Stimulated activated CD4-positive, alpha-beta T cell treated with anti-CD3 and anti-CD28 coated beads, Interleukin-15, amount 100 ng/mL, for 48 hours (primary cell): ENCODE data around the gene PITX2.
"Not testable (repeated sequence)": the region's sequence is repeated elsewhere in the genome, so short reads cannot be mapped to it uniquely, and the experiment has no call there.

Experiments
- DNase-seq, 2 donors: peaks; one replicate each; pipeline ENCODE4 v3.0.0-alpha.2; 2020; ENCODE audit warnings: low read depth in 2 of 2

PITX2 gene

DNA sequence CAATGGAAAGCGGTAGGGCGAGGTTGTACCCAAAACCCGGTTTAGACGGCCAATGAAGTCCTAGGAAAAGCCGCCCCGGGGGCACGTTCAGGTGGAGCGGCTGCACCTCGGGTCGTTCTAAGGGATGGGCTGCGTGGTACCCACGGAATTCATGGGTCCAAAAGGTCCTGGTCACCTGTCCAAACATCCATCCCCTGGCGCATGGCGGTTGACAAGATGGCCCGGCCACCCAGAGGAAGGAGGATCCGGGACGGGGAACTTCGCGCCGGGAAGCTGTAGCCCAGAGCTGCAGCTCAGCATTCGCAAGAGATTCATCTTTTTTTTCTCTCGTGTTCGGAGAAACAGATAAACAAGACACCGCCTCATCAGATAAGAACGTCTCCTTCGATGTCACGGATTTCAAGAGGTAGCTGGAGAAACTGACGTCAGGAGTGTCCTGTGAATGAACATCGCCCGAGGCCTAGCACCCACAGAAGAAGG lies 10.9 kb downstream of the PITX2 start:
- no peak for DNase-seq

DNA sequence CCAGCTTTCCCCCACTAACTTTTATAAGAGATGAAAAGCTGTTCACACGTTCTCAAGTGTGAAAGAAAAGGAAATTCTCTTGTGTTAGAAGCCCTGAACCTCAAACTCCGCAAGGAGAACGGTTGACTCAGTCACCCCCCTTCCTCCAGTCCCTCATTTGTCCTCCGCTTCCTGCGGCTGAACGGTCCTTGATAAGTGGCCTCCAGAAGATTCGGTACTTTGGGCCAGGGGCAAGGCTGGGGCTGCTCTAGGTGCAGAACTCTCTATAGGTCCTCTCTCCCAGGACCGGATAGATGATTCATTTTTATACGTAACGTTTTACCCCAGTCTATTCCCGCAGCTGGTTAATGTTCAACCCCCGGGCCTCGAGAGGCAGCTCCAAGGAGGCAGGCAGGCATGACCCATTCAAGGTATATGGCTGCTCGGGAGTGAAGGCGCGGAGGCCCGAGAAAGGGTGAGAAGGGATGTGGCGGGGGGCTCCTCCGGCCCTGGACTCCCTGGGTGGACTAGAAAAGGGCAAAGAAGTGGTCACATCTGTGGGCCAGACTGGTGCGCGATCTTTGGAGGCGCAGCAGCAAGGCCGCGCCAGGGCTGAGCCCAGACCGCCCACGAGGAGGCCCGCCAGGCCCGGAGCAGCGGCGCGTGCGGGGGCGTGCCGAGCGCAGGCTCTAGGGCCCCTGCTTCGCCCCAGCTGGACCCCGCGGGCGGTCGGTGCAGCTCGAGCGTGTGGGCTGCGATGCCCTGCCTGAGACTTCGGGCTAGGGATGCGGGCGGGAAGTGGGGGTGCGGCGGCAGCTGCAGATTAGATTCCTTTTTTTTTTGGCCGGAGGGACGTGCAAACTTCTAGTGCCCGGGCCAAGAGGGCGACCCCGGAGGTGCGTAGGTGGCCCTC lies 11.7 kb downstream of the PITX2 start:
- no peak for DNase-seq

DNA sequence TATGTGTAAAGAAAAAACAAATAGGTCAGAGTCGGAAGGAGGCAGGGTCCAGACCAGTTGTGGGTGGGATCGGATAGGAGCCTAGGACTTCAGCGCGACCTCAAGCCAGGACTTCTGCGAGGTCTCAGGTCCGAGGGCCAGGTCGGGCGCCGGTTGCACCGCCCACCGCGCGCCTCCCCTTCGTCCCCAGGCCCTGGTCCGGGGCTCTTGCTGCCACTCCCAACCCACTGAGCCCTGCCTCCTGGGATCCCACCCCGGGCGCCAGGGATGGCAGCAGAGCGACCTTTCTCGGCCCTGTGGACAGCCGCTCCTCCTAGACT lies 12.3 kb downstream of the PITX2 start:
- DNase-seq: no peak

DNA sequence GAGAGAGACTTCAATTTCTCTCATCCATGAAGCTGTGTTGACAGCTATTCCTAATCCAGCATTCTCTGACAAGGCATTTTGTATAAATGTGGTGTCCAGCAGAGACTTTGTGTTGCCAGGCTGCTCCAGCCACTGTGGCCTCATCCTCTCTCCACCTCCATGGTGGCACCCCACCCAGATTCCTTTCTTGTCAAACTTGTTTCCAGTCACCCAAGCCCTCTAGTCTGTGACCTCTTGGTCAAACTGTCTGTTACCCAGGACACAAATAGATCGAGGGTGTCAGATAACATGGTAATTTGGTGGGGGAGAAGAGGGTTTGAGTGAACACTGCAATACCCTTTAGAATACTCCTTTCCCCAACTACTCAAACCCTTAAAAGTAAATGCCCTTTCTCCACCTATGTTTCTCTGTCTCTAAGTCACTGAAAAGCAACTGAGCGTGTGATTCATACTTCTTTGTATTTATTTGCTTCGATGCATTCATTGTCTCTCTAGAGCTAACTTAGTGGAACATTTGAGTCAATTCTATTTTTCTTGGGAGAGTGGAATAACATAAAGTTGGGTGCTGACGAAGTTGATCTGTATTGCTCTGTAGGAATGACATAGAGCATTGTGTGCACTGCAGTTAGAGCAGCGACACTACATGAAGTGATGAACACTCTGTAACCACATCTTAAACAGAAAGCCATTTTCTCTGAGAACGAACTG lies 13.7 kb downstream of the PITX2 start:
- DNase-seq: no peak

DNA sequence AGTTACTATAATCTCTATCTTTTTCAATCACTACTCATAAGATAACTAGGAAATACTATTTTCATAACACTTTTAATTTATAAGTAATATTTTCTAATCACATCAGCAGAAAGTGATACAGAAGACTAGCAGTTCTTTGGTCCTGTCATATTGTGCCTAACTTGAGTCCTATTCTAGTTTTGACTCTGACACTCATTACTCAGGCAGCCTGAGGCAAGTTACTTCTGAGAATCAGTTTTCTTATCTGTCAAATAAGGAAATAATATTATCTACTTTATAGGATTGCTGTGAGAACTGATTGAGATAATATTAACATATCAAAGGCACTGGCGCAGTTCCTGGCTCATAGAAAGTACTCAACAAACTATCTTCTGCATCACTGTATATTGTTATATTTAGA lies 17.8 kb downstream of the PITX2 start:
- DNase-seq: no peak

DNA sequence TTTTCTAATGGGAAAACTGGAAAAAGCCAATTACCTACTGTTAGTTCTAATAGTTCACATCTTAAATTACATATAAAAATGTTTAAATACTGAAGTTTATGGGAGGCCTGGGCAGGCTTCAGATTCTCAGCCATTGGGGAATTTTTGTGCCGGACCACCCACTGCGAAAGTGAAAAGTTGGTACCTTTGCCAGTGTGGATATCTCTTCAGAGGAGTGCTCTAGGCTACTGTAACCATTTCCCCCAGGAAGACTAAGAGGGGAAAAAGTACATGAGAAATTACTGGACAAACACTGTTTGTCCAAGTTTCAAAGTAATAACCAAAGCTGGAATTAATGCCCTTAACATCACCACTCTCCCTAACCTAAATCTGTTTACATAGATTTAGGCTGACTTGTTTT lies 20.8 kb downstream of the PITX2 start:
- no peak for DNase-seq

DNA sequence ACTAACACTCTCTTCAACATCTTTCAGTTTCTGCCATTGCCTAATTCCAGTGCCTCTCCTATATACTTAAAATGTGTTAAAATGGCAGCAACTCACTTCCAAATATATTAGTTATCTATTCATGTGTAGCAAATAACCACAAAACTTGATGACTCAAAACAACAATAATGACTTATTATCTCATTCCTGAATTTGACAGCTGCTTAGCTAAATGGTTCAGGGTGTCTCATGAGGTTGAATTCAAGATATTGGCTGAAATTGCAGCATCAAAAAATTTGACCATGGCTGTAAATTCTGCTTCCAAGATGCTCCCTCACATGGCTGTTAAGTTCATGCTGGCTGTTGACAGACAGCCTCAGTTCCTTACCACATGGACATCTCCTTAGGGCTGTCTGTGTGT lies 25.3 kb downstream of the PITX2 start:
- DNase-seq: no peak

DNA sequence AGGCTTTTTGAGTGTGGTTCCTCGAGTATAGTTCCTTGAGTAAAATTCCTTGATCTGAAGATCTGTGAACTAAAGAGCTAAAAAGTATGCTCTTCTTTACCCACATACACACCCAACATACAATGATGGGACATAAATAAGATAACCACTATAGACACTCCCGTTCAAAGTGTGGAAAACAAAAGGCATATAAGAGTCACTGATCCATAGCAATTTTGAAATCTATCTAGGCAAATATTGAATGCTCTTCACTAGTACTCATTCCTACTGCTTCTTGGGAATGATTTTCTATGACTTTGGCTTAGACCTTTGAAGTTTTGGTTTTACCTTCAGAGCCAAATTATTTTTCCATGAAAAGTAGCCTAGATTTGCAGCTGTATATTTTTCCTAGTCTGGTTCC lies 26.4 kb downstream of the PITX2 start:
- DNase-seq: no peak

DNA sequence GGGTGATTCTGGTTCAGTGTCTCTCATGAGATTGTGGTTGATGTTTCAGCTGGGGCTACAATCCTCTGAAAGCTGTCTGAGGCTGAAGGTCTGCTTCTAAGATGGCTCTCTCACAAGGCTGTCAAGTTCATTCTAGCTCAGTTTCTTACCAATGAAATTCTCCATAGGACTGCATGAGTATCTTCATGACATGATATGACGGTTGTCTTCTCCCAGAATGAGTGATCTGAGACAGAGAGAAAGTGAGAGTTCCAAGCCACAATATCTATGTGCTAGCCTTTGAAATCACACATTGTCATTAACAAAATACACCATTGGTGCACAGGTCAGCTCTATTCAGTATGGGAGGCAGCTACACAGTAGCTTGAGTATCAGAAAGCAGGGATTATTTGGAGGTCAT lies 27.3 kb downstream of the PITX2 start:
- no peak for DNase-seq

DNA sequence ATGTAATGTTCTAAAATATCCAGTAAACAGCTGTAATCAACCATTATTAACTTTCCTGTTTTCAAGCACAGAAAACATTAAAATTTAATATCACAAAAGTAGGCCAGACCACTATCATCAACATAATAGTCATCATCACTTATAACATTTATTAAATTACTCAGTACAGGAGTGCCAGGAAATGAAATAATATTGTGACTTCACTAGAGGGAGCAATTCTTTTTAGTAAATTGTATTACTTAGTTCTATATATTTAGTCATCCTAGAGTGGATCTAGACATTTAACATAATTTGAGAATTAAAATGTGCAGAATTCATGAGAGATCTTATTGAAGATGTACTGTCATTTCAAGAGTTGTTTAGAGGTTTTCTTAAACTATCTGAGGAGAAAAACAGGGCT lies 33.6 kb downstream of the PITX2 start:
- DNase-seq: no peak

DNA sequence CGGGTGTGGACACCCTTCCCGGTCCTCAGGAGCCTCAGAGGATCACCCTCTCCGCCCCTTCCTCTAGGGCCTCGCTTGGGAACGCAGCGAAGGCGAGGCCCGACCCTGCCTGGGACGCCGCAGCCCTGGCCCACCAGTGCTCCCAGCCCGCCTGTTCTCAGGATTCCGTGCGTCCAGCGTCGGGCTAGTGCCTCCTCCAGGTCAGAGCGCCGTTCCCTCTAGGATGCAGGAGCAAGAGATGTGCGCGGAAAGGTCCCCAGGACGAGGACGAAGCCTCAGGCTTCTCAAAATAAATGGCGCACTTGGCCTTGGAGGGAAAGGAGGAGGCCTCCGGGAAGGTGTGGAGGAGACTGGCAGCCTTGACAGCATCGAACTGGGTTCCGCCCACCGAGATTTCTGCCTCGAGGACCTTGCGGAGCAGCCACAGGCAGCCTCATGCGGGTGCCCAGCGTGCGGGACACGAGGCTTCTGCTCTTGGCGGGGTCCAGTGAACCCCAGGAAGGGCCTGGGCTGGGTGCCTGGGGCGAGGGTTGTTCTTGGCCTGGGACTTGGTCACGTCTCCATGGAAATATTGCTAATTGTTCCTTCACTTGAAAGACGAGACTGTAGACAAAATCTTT lies 35.1 kb downstream of the PITX2 start:
- no peak for DNase-seq

DNA sequence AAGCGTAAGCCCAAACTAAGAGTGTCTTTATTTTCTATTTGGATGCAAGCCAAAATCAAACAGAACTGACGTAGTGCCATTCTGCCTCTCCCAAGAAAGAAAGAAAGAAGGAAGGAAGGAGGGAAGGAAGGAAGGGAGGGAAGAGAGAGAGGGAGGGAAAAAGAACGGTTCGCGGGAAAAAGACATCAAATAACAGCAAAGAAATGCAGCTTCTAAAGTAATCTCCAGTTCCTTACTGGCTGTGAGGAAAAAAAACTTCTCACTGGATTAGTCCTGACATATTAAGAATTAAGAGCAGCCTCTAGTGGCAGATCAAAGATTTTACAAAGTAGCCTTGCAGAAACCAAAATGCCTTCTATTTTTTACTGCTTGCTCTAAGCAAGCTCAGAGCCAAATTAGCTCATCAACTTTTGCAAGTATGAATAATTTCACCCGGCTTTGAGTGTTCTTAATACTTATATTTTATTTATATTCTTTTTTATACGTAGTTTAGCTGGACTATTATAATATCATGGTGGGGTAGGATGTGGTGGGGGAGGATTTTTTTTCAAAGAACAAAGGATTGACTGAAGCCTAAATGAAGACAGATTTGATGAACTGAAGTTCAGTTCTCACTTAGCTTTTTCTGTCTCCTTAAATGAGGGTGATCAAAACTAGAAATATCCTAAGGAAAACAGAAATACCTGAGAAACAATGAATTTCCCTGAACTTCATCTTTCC lies 36.6 kb downstream of the PITX2 start:
- no peak for DNase-seq

DNA sequence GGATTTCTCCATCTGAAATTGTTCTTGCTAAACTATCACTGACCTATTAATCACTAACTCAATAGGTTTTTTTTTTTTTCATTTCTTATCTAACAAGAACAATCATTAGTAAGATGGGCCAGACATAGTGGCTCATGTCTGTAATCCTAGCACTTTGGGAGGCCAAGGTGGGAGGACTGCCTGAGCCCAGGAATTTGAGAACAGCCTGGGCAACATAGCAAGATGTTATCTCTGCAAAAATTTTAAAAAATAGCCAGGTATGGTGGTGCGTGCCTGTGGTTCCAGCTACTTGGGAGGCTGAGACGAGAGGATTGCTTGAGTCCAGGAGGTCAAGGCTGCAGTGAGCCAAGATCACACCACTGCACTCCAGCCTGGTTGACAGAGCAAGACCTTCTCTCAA lies 46.2 kb downstream of the PITX2 start:
- not testable (repeated sequence) for DNase-seq
